GM12878 (cell line): ENCODE data around the gene ZNF473.
"Not testable (repeated sequence)": the region's sequence is repeated elsewhere in the genome, so short reads cannot be mapped to it uniquely, and the experiment has no call there.

ENCODE experiments used
- CBFB ChIP-seq: IDR thresholded peaks from 2 replicates; pipeline ENCODE4 v1.6.1; 2016; ENCODE audit warnings: antibody characterized with exemption, low read depth
- CEBPB ChIP-seq, 2 experiments: fragments of 150-350 bp in 1 of 2; IDR thresholded peaks; 2 replicates each; pipeline ENCODE4 v1.6.1; 2012 to 2014; ENCODE audit warnings: low read depth in 2 of 2, low read length in 2 of 2, borderline replicate concordance in 1 of 2, inconsistent platforms in 1 of 2
- EP300 ChIP-seq, 2 experiments: fragments of 150-350 bp in 1 of 2; IDR thresholded peaks; 2 replicates each; pipeline ENCODE4 v1.6.1; 2011 to 2012; ENCODE audit warnings: low read depth in 2 of 2, low read length in 2 of 2, borderline replicate concordance in 1 of 2, improper control_type of control experiment in 1 of 2, inconsistent platforms in 1 of 2; ENCODE audit not compliant: control insufficient read depth in 1 of 2
- HDGF ChIP-seq: fragments of 450-650 bp; IDR thresholded peaks from 2 replicates; pipeline ENCODE4 v1.6.1; 2016; ENCODE audit warnings: antibody characterized with exemption
- POLR2A ChIP-seq: IDR thresholded peaks from 2 replicates; pipeline ENCODE4 v1.6.1; 2011; ENCODE audit warnings: low read depth, mild to moderate bottlenecking, low read length
- ZNF384 ChIP-seq: IDR thresholded peaks from 2 replicates; pipeline ENCODE4 v1.6.1; 2012; ENCODE audit warnings: low read depth, mild to moderate bottlenecking, low read length, improper control_type of control experiment, borderline replicate concordance
- TF ChIP-seq, protein P1 (sequence below), 3 experiments: IDR thresholded peaks in 2 of 3; conservative IDR thresholded peaks in 1 of 3; 2 replicates each; pipeline ENCODE4 v1.5.1; 2011; ENCODE audit warnings: low read depth in 3 of 3, low read length in 3 of 3, mild to moderate bottlenecking in 3 of 3, control low read depth in 2 of 3, moderate library complexity in 2 of 3, inconsistent platforms in 1 of 3, mixed read lengths in 1 of 3; ENCODE audit not compliant: control insufficient read depth in 2 of 3, insufficient read depth in 1 of 3; ENCODE audit errors: extremely low read depth in 1 of 3
- TF ChIP-seq, protein P2 (sequence below): IDR thresholded peaks from 2 replicates; pipeline ENCODE4 v1.6.1; 2012; ENCODE audit warnings: improper control_type of control experiment, low read depth, low read length; ENCODE audit not compliant: insufficient replicate concordance
- TF ChIP-seq, protein P3 (sequence below): fragments of 450-650 bp; IDR thresholded peaks from 2 replicates; pipeline ENCODE4 v1.6.1; 2014; ENCODE audit warnings: mild to moderate bottlenecking

DNA sequence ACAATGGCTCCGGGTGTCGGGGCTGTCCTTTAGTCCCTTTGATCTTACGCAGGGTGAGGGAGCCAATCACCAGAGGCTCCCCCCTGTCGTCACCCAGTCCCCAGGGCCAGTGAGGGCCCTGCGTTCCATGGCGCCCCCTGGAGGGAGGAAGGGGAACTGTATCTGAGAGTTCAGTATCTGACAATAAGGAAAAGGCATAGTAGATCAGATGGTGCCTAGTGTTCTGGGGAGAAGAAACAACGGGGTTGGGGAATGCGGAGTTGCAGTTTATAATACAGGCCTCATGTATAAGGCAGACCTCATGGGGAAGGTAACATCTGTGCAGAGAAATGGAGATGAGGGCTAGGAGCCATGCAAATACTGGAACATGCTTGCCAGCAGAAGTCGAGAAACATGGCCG is 66.8 kb downstream of the ZNF473 start:
- TF ChIP-seq, protein P1, sequence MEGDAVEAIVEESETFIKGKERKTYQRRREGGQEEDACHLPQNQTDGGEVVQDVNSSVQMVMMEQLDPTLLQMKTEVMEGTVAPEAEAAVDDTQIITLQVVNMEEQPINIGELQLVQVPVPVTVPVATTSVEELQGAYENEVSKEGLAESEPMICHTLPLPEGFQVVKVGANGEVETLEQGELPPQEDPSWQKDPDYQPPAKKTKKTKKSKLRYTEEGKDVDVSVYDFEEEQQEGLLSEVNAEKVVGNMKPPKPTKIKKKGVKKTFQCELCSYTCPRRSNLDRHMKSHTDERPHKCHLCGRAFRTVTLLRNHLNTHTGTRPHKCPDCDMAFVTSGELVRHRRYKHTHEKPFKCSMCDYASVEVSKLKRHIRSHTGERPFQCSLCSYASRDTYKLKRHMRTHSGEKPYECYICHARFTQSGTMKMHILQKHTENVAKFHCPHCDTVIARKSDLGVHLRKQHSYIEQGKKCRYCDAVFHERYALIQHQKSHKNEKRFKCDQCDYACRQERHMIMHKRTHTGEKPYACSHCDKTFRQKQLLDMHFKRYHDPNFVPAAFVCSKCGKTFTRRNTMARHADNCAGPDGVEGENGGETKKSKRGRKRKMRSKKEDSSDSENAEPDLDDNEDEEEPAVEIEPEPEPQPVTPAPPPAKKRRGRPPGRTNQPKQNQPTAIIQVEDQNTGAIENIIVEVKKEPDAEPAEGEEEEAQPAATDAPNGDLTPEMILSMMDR (IDR thresholded peaks at IDR 0.05 in 2 of 3, conservative IDR thresholded peaks at IDR 0.05 in 1 of 3; ENCODE audit: control insufficient read depth in 2 of 3, extremely low read depth in 1 of 3, insufficient read depth in 1 of 3, low read depth in 3 of 3, low read length in 3 of 3): not testable (repeated sequence)
- TF ChIP-seq POLR2A; EP300 (IDR thresholded peaks at IDR 0.05; ENCODE audit: borderline replicate concordance in 1 of 2, control insufficient read depth in 1 of 2, low read depth in 2 of 2, low read length in 2 of 2); CBFB; ZNF384; HDGF; CEBPB (IDR thresholded peaks at IDR 0.05; ENCODE audit: borderline replicate concordance in 1 of 2, low read depth in 2 of 2, low read length in 2 of 2): not testable (repeated sequence)
- TF ChIP-seq, protein P2, sequence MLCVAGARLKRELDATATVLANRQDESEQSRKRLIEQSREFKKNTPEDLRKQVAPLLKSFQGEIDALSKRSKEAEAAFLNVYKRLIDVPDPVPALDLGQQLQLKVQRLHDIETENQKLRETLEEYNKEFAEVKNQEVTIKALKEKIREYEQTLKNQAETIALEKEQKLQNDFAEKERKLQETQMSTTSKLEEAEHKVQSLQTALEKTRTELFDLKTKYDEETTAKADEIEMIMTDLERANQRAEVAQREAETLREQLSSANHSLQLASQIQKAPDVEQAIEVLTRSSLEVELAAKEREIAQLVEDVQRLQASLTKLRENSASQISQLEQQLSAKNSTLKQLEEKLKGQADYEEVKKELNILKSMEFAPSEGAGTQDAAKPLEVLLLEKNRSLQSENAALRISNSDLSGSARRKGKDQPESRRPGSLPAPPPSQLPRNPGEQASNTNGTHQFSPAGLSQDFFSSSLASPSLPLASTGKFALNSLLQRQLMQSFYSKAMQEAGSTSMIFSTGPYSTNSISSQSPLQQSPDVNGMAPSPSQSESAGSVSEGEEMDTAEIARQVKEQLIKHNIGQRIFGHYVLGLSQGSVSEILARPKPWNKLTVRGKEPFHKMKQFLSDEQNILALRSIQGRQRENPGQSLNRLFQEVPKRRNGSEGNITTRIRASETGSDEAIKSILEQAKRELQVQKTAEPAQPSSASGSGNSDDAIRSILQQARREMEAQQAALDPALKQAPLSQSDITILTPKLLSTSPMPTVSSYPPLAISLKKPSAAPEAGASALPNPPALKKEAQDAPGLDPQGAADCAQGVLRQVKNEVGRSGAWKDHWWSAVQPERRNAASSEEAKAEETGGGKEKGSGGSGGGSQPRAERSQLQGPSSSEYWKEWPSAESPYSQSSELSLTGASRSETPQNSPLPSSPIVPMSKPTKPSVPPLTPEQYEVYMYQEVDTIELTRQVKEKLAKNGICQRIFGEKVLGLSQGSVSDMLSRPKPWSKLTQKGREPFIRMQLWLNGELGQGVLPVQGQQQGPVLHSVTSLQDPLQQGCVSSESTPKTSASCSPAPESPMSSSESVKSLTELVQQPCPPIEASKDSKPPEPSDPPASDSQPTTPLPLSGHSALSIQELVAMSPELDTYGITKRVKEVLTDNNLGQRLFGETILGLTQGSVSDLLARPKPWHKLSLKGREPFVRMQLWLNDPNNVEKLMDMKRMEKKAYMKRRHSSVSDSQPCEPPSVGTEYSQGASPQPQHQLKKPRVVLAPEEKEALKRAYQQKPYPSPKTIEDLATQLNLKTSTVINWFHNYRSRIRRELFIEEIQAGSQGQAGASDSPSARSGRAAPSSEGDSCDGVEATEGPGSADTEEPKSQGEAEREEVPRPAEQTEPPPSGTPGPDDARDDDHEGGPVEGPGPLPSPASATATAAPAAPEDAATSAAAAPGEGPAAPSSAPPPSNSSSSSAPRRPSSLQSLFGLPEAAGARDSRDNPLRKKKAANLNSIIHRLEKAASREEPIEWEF: not testable (repeated sequence)
- TF ChIP-seq, protein P3, sequence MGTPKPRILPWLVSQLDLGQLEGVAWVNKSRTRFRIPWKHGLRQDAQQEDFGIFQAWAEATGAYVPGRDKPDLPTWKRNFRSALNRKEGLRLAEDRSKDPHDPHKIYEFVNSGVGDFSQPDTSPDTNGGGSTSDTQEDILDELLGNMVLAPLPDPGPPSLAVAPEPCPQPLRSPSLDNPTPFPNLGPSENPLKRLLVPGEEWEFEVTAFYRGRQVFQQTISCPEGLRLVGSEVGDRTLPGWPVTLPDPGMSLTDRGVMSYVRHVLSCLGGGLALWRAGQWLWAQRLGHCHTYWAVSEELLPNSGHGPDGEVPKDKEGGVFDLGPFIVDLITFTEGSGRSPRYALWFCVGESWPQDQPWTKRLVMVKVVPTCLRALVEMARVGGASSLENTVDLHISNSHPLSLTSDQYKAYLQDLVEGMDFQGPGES: not testable (repeated sequence)
